ENCODE results near the gene HMGA1.

DNA sequence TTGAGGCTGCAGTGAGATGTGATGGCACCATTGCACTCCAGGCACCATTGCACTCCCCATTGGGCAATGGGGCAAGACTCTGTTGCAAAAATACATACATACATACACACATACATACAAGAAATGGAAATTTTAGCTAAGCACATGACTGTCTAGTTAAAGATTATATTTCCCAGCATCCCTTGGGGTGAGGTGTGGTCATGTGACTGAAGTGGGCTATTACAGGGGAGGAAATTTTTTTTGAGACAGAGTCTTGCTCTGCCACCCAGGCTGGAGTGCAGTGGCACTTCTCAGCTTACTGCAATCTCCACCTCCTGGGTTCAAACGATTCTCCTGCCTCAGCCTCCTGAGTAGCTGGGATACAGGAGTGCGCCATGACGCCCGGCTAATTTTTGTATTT lies 32.0 kb upstream of the HMGA1 start:
- TF ChIP-seq EZH2 (IDR thresholded peaks at IDR 0.05; ENCODE audit: insufficient read depth, poor library complexity, severe bottlenecking) (no peak), EZH2phosphoT487 (IDR thresholded peaks at IDR 0.05; ENCODE audit: insufficient read depth, low read depth) (no peak)
